ENCODE measurements around the gene HADHA.

DNA sequence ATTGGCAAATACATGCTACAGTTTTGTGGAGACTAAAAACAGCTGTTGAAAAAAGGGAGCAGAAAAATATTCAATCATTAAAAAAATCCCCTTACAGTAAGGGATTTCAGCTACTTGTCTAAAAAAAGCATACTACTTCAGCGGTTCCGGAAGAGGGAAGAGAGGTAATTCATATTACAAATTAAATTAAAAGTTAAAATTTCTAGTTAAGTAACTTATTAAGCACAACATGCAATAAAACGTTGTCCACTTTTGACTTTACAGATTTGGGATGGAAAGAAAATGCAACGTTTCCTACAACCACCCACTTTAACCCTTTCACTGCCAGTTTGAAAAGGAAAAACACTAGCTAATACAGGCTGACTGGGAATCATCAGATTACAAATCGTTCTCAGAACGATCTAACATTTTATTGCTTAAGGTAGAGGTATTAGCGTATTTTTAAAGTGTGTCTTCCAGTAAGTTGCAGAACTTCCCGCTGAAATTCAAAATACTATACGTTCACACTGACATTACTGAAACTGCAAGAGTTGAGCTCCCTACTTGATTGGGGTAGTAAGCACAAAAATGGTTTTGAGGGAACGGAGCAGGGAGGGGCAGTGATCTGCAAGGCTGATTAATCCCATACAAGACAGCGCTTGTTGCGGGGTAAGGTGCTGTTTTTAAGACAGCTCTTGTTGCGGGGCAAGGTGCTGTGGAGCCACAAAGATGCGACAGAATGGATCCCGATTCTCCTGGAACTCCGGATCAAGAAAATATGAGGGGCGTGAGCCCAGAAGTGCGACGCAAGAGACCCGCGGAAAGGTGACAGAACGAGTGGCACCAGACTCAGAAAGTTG, 743 bp downstream of the HADHA start:
- TF ChIP-seq POLR2A (IDR thresholded peaks at IDR 0.05): no peak
- TF ChIP-seq, protein P1, sequence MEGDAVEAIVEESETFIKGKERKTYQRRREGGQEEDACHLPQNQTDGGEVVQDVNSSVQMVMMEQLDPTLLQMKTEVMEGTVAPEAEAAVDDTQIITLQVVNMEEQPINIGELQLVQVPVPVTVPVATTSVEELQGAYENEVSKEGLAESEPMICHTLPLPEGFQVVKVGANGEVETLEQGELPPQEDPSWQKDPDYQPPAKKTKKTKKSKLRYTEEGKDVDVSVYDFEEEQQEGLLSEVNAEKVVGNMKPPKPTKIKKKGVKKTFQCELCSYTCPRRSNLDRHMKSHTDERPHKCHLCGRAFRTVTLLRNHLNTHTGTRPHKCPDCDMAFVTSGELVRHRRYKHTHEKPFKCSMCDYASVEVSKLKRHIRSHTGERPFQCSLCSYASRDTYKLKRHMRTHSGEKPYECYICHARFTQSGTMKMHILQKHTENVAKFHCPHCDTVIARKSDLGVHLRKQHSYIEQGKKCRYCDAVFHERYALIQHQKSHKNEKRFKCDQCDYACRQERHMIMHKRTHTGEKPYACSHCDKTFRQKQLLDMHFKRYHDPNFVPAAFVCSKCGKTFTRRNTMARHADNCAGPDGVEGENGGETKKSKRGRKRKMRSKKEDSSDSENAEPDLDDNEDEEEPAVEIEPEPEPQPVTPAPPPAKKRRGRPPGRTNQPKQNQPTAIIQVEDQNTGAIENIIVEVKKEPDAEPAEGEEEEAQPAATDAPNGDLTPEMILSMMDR (IDR thresholded peaks at IDR 0.05): no peak
